GM21825 (cell line): Measurements from ENCODE around the gene BPIFA2.
"Not testable (repeated sequence)": the region's sequence is repeated elsewhere in the genome, so short reads cannot be mapped to it uniquely, and the experiment has no call there.

Experiments
- ATAC-seq: cut with Tn5 transposase; IDR thresholded peaks from one replicate; pipeline ENCODE4 v1.9.1; 2021; ENCODE audit warnings: mild to moderate bottlenecking, moderate library complexity; ENCODE audit not compliant: unreplicated experiment

Gene BPIFA2, protein sequence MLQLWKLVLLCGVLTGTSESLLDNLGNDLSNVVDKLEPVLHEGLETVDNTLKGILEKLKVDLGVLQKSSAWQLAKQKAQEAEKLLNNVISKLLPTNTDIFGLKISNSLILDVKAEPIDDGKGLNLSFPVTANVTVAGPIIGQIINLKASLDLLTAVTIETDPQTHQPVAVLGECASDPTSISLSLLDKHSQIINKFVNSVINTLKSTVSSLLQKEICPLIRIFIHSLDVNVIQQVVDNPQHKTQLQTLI

DNA sequence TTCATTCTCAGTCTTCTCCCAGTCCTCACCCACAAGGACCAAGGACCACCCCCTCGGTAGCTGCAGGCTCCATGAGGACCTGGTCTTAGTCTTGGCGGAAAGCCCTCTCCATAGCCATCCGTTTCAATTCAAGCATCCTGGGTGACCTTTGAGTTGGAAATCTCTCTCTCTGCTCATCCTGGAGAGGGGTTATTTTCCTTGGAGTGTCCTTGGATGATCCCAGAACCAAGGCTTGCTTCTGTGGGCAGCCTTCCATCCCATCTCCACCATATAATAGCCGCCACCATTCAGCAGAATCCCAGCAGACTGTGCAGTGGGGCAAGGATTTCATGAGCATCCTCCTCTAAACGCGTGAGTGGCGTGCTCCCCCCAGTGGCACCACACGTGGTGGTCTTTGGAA, at the start of gene BPIFA2:
Gene BPIFA2 (plus strand): TSS at position 301 of the 400 bp plus-strand sequence. CDS start 987 bp downstream, outside the sequence.
- ATAC-seq: no peak

DNA sequence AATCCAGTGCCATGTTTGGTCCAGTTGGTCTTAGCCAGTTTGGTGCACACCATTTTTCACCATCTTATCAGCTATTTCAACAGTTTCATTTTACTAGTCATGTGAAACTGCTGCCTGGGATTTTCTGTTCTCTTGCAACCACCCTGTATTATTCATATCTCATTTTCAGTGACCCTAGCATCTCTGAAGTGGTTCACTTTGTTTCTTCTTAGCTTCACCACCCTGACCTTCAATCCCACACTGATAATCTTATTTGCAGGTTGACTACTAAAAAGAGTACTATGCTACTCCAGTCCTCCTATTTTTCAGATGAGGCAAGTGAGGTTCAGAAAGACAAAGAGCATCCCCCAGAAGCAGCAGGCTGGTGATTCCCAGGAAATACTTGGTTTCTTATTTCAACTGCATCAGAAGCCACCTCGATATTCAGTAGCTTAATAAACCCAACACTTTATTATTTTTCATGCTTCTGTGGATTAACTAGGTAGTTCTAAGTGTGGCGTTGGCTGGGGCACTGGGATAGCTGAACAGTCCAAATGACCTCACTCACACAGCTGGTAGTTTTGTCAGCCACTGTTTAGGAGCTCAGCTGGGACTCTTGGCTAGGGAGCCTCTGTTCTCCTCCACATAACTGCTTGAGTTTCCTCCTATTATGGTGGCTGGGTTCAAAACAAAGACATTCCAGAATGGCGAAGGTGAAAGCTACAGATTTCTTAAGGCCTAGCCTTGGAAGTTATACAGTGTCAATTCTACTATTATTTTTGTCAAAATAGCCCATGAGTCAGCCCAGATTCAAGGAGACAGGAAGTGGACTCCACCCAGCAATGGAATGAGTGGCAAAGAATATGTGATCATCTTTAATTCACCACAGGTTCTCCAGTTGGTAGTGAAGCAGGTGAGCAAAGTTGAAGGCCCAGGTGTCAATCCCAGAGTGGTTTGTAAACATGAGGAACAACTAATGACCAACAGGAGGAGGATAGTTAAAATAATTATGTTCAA, 47.9 kb upstream of the BPIFA2 start:
- ATAC-seq: no peak

DNA sequence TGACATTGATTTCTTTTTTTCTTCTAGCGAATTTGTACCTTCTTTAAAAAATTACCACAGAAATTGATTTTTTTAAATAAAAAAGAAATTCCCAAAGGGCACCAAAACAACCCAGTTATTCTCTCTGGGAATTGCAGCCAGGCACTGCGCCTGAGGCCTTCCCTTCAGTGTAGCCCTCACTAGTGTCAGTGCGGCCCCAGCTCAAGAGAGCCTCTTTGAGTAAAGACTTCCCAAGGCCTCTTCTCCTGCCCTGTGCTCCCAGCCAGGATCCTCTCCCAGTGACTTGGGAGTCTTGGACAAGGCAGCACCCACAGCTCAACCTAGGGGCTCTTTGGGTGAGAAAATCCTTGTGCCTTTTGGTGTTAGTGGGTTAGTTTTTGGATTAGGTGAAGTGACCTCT, 47.0 kb upstream of the BPIFA2 start:
- ATAC-seq: no peak

DNA sequence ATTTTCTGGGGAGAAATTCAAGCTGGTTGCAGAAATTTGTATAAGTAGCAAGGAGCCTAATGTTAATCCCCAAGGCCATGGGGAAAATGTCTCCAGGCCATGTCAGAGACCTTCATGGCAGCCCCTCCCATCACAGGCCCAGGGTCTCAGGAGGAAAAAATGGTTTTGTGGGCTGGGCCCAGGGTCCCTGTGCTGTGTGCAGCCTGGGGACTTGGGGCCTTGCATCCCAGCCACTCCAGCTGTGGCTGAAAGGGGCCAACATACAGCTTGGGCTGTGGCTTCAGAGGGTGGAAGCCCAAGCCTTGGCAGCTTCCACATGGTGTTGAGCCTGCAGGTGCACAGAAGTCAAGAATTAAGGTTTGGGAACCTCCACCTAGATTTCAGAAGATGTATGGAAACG, 45.7 kb upstream of the BPIFA2 start:
- ATAC-seq: not testable (repeated sequence)

GRCh38 chr20:33124261-33124660, 43.7 kb upstream of the BPIFA2 start:
- no peak for ATAC-seq

GRCh38 chr20:33124994-33125393, 43.0 kb upstream of the BPIFA2 start:
- no peak for ATAC-seq

- no peak for ATAC-seq
Measured at GRCh38 chr20:33125983-33126382, 42.0 kb upstream of the BPIFA2 start.

- no peak for ATAC-seq
Measured at GRCh38 chr20:33127422-33128097, 40.4 kb upstream of the BPIFA2 start.

GRCh38 chr20:33130568-33131061, 37.3 kb upstream of the BPIFA2 start:
- no peak for ATAC-seq

DNA sequence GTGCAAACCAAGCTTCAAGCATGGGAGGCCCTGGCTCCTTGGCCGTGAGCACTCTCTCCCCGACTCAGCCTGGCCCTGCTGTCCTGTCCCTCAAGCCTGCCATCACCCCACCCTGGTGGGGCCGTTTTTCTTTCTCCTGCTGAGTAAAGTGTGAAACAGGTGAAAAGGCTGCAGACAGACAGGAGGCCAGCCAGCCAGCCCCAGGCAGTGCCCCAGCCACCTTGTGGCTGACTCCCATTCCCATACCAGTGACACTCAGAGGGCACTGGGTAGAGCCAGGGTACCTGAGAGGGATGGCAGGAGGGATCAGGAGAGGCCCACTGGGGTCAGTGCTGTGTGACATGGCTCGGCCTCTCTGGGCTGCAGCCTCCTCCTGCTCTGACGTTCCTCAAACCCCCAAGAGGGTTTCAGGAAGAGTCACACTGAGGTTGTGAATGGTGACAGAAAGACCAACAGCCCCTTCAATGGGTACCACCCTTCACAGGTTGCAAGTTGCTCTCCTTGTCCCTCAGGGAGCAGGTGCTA, 35.9 kb upstream of the BPIFA2 start:
- no peak for ATAC-seq

DNA sequence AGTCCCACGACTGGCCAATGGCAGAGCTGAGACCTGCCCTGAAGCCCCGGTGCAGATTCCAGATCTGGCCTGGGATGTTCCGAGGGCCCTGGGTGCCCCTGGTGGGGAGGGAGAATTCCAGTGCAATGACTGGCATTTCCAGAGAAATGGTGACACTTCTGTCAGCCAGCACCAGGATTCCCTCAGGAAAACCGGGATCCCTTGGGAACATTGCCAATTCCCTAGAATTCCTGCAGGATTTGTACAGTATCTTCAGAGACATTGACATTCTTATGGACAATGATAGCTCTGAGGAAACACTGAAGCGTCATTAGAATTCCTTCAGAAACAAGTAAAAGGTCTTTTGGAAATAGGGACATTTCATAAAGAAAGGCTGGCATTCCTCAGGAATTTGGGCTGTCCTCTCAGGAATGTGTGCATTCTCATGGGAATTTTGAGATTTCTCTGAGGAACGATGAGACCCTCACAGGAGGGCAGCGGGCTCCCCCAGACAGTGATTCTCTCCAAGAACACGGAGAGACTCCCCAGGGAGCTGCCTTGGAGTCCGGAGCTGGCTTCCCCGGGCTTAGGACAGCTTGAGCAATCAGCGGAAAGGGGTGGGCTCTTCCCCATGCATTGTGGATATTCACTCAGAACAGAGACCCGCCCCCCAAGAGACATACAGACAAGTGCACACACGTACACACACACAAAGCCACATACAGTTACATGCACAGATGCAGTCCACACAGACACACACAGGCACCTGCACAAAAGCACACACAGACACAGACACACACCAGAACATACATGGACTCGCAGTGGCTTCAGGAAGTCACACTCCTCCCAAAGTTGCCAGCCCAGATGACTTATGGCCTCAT, 35.2 kb upstream of the BPIFA2 start:
- ATAC-seq: no peak

GRCh38 chr20:33133373-33133941, 34.5 kb upstream of the BPIFA2 start:
- ATAC-seq: no peak

DNA sequence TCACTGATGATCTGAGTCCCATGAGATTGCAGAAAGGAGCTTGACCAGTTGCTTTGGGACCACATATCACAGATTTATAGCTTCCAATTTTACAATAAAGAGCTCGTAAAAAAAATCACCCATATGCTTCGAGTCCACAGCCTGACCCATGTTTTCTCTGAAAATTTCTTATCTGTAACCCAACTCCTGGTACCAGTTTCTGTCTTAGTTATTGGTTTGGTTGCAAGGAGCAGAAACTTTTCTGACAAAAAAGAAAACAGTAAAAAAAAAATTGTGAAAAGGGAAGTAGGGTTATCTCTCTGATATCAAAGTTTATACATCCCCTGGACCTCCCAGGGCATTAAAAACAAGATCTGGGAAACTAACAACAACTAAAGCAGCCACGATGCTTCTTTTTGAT, 30.8 kb upstream of the BPIFA2 start:
- ATAC-seq: no peak

- no peak for ATAC-seq
Measured at GRCh38 chr20:33139467-33139866, 28.5 kb upstream of the BPIFA2 start.

- ATAC-seq: no peak
Measured at GRCh38 chr20:33145521-33145920, 22.4 kb upstream of the BPIFA2 start.

DNA sequence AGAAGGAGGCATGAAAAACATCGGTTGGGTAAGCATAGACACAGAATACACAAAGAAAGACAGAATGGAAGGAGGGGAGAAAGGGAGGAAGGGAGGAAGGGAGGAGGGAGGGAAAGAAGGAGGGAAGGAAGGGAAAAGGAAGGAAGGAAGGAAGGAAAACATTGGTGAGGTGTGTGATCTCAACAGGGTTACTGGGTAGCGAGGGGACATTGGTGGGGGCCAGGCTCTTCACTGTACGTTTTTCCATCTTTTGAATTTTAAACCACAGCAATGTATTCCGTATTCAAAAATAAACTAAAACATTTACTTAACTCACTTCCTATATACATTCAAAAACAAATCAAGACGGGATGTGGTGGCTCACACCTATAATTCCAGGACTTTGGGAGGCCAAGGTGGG, 20.7 kb upstream of the BPIFA2 start:
- ATAC-seq: no peak

DNA sequence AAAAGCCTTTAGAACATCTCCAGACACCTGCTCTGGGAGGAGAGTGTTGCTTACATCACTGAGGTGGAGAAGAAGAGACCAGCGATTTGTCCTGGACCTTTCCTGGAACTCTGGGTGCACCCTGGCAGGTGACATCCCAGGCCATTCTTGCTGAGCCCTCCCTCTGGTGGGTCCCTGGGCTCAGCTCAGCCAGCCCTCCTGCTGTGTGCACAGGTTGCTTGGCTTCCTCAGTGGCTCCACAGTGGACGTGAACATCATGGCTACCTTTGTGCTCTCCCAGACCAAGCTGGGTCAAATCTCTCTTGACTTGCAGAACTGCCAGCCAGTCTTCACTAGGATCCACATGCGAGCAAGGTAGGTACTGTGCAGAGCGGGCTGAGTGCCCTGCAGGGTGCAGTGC, 19.9 kb upstream of the BPIFA2 start:
- no peak for ATAC-seq

DNA sequence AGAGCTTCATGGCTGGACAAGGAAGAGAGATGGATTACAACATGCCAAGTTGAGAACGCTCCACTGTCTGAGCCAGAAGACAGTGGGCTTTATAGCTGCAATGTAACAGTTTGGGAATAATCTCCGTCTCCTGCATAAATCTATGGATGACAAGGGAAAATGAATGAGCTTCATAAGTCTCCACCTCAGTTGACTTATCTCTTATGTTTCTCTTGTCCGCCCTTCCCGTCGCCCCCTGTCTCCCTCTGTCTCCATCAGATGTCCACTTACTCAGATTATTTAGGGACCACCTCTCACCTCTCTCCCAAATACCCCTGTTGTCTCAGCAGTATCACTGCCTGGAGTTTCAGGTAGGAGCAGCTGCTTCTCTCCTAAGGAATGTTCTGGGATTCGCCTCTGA, 13.7 kb upstream of the BPIFA2 start:
- ATAC-seq: no peak

DNA sequence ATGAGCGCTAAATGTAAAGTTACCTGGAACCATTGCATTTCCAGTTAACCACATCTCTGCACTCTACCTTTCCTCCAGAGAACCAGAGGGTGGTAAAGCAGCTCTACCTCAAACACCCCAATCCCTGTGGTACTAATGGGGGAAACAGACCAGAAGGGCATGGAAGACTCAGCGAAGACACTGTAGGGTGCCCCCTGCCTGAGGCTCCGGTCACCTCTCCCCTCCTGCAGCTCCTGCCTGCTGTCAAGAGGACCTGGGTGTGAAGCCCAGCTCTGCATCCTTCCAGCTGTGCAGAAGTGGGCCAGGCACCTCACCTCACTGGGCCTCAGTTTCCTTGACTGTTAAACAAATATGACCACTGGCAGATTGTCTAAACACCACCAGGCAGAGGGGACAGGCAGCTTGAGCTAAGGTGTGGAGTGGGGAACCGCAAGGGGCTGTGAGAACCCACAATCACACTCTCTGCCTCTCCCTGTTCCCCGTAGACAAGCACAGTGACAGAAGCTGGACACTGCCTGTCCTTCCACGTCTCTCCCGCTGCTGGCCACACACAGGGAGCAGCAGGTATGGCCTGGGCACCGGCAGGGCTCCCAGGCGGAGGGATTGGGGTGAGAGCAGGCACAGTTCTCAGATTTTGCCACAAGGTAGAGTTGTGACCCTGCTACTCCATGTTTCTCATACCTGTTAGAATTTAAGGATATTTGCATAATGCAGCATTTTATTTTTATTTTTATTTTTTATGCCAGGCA, 9.1 kb upstream of the BPIFA2 start:
- ATAC-seq: no peak
